ENCODE results near the gene SLFN12L. TPM values are rescaled to one million over a fixed set of nuclear protein-coding genes. Genes with fewer than 3 reads are reported as not detected.
A peak's percentile ranks its signal among the peaks of the same experiment; 100 is the strongest.
"Not testable (repeated sequence)": the region's sequence is repeated elsewhere in the genome, so short reads cannot be mapped to it uniquely, and the experiment has no call there.

Gene SLFN12L
- polyA plus RNA-seq, 4 donors, result 0.10 to 0.21 (median 0.13) TPM

DNA sequence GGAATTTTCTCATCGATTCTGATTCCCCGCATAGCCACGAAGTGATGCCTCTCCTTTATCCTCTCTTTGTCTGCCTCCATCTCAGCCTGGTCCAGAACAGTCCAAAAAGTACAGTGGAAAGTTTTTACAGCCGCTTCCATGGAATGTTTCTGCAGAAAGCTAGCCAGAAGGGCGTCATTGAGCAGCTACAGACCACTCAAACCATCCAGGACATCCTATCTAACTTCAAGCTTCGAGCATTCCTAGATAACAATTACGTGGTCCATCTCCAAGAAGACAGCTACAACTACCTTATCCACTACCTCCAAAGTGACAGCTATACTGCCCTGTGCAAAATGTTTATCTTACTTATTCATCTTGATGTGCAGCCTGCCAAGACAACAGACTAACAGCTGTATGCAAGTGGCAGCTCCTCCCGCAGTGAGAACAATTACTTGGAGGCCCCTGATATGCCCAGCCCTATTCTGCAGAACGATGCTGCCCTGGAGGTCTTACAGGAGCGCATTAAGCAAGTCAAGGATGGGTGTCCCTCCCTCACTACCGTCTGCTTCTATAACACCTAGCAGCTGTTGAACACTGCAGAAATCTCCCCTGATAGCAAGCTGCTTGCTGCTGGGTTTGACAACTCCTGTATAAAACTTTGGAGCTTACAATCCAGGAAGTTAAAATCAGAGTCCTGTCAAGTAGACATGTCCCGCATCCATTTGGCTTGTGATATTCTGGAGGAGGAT is 38.9 kb downstream of the SLFN12L start:
- no peak for DNase-seq (ENCODE audit: low read depth in 4 of 4, low spot score in 3 of 4)

GRCh38 chr17:35496451-35497290 is 40.8 kb downstream of the SLFN12L start:
- DNase-seq (ENCODE audit: low read depth in 4 of 4, low spot score in 3 of 4), result no peak

DNA sequence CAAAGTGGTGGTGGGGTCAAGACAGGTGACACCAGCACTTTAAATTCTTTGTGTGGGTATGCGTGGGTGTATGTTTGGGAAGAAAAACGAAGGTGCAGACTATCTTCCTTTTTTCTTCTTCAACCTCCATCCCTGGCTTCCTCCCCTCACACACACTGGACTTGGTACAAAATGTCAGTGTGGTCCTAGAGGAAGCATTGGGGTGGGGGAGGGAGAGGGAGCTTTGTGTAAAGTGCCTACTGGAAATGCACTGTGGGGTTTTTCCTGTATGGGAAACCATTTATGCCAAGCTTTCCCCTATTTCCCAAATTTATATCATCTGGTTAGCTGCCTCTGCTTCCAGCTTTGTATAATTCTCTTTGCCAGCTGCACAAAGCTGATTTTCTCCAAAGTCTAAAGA is 44.4 kb downstream of the SLFN12L start:
- DNase-seq (ENCODE audit: low read depth in 4 of 4, low spot score in 3 of 4), result no peak

GRCh38 chr17:35491417-35491816 is 46.1 kb downstream of the SLFN12L start:
- no peak for DNase-seq (ENCODE audit: low read depth in 4 of 4, low spot score in 3 of 4)

DNA sequence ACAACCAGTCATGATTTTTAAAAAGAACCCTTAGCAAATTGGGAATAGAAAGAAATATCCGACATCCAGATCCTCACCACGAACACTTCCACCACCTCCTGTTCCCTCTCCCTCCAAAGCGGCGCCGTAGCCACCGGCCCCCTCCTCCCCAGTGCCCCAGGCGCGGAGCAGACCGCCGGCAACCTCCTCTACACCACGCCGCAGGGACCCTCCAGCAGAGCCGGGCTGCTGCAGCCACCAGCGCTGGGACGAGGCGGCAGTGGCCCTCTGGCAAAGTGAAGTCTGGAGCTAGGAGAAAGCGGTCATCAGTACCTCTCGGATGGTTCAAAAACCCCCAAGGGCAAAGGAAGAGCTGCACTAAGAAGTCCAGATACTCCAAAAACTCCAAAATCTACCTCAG is 47.5 kb downstream of the SLFN12L start:
- no peak for DNase-seq (ENCODE audit: low read depth in 4 of 4, low spot score in 3 of 4)

DNA sequence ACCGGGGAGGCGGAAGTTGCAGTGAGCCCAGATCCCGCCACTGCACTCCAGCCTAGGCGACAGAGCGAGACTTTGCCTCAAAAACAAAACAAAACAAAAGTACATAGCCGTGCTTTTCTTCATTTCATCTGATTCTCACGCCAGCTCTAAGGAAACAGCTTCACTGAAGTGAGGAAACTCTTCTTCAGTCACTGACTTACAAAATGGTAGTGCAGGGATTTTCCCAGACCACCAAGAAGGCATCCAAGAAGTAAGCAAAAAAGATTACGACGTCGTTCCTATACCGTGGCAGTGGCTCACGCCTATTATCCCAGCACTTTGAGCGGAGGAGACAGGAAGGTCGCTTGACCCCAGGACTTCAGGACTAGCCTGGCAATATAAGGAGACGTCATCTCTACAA is 48.5 kb downstream of the SLFN12L start:
- no peak for DNase-seq (ENCODE audit: low read depth in 4 of 4, low spot score in 3 of 4)

DNA sequence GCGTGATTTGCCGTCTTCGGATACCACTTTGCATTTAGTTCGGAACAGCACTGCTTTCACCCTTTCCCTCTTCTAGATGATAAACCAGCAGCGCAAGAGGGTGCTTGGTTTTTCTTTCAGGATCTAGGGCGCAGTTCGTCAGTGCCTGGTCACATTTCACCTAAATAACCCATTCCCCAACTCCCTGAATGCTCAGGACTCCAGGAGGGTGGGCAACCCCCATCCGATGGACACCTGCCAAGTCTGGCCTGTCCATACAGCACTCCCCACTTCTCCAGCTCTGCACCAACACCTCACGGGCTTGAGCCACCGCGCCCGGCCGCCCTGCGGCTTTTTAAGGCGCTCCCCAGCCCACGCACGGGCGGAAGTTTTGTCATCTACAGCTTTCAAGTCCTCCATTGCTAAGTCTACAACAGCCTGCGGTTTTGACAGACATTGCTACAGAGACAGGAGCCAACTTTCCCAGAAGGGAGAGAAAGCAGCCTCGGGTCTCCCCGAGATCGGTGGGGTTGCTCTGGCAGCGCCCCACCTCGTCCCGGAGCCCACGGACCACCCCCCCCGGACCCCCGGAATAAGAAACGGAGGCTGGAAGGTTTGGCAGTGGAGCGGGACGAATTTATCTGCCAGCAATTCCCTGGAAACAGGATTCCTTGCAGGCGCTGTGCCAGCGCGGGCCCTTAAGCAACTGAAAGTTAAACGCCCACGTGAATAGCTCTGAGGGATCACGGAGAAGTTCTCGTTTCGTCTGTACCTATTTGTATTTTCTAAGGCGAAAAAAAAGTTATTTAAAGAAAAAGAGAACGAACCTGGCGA is 50.4 kb downstream of the SLFN12L start:
- DNase-seq (ENCODE audit: low read depth in 4 of 4, low spot score in 3 of 4), result no peak

DNA sequence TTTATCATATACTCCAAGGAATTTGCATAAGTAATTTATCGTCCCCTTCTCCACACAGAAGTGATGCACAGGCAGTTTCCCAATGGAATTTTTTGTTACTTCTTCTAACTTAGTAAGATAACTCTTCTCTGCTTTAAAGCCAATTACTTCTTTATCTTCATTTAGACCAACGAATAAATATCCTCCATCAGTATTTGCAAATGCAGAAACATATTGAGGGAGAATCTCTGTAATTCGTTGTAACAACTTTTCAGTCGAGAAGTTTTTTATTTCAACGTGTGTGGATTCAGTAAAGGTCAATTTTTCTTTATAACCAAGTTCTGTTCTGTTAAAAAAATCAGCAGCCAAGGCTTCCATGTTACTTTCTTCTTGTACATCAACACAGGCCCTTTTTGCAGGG is 58.2 kb downstream of the SLFN12L start:
- DNase-seq (ENCODE audit: low read depth in 4 of 4, low spot score in 3 of 4), result no peak

DNA sequence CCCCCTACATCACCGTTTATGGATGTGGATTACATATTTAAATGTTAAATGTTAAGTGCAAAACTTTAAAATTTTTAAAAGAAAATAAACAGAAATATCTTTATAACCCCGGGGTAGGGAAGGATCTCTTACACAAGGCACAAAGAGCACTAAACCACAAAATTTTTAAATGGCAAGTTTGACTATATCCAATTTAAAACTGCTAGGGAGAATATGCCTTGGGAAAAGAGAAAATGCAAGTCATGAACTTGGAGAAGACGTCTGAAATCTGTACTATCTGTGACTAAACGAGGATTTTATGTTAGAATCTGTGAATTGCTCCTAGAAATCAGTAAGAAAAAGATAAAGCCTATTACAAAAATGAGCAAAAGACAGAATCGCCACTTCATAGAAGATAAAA is 60.2 kb downstream of the SLFN12L start:
- no peak for DNase-seq (ENCODE audit: low read depth in 4 of 4, low spot score in 3 of 4)

- no peak for DNase-seq (ENCODE audit: low read depth in 4 of 4, low spot score in 3 of 4)
These were observed 61.1 kb downstream of the SLFN12L start for GRCh38 chr17:35476283-35476820.

GRCh38 chr17:35468475-35468874 is 69.0 kb downstream of the SLFN12L start:
- DNase-seq (ENCODE audit: low read depth in 4 of 4, low spot score in 3 of 4), result no peak

GRCh38 chr17:35467824-35468223 is 69.7 kb downstream of the SLFN12L start:
- no peak for DNase-seq (ENCODE audit: low read depth in 4 of 4, low spot score in 3 of 4)

- peak in 1 of 4 donors; percentile 5 for DNase-seq (ENCODE audit: low read depth in 4 of 4, low spot score in 3 of 4)
These were observed 77.1 kb downstream of the SLFN12L start for GRCh38 chr17:35460354-35460851.

DNA sequence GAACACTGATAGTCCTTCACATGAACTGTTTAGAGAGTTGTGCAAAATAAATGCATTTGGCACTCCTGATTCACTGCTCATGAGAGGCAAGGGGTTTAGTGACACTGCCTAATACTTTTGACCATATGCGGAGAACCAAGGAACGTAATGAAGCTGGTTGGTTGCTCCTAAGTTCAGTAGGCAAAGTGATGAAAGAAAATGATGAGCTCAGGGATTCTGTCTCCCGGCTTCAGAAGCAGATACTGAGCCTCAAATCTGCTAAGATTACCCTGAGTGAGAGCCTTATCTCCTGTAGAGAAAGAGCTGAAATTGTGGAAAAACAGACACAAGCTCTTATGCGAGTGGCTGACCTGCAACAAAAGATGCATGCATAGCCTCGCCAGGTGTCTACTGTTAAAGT is 83.4 kb downstream of the SLFN12L start:
- DNase-seq (ENCODE audit: low read depth in 4 of 4, low spot score in 3 of 4), result not testable (repeated sequence)

GRCh38 chr17:35453171-35453570 is 84.3 kb downstream of the SLFN12L start:
- no peak for DNase-seq (ENCODE audit: low read depth in 4 of 4, low spot score in 3 of 4)

GRCh38 chr17:35449371-35449931 is 88.0 kb downstream of the SLFN12L start:
- DNase-seq (ENCODE audit: low read depth in 4 of 4, low spot score in 3 of 4), result peak in 3 of 4 donors; percentile 22 to 28 (median 23)

DNA sequence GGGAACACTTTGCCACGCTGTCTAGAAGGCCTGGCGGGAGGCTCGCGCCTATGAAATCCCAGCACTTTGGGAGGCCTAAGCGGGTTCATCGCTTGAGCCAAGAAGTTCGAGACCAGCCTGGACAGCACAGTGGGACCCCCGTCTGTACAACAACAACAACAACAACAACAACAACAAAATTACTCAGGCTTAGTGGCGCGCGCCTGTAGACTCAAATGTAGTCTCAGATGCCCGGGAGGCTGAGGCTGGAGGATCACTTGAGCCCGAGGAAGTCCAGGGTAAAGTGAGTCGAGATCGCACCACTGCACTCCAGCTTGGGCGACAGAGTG is 88.6 kb downstream of the SLFN12L start:
- DNase-seq (ENCODE audit: low read depth in 4 of 4, low spot score in 3 of 4), result no peak

DNA sequence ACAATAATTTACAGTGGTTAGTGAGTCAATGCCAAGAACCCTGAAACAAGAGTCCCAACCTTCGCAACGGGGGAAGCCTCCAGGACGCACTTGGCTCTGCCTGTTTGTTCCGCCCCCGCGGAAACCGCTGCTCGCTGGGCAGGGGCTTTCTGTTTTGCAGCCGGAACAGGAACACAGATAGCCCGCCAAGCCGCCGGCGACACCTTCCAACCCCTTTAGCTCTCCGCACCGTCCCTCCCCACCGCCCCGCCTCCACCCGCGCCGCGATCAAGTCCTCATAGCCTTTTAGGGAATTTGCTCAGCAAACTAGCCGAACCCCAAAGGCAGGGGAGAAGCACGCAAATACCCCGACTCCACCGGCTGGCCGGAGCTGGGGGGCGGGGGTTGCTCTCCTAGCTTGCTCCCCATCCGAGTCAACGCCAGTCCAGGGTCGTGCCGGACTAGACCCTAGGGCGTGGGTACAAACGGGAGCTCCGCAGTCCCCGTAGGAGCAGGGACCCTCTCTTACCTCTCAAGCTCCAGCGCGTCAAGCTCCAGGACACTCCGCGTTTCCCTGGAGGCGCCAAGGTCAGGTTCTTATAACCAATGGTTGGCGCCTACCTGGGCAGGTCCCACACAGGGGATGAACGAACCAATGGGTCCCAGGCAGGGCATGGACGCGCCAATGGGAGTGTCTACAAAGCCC is 89.1 kb downstream of the SLFN12L start, which contains the start of gene SLFN13:
SLFN13 (minus strand) TSS at position 553 of the 685 bp plus-strand sequence. CDS start 3,086 bp downstream, outside the sequence.
- peak in 3 of 4 donors; percentile 32 to 71 (median 56) for DNase-seq (ENCODE audit: low read depth in 4 of 4, low spot score in 3 of 4)

GRCh38 chr17:35447499-35447898 is 90.0 kb downstream of the SLFN12L start:
- no peak for DNase-seq (ENCODE audit: low read depth in 4 of 4, low spot score in 3 of 4)

GRCh38 chr17:35438433-35438832 is 99.0 kb downstream of the SLFN12L start:
- no peak for DNase-seq (ENCODE audit: low read depth in 4 of 4, low spot score in 3 of 4)

Measured in right renal pelvis (tissue), 4 donors.